T-helper 1 cell treated with Interleukin-12 subunit alpha and Interleukin-12 subunit beta and Interleukin-4 antibody, amounts not matched to agents 30 μg/mL and 1 μg/mL, for 36 hours (primary cell): ENCODE results near the gene FN3K.
A peak's percentile ranks its signal among the peaks of the same experiment; 100 is the strongest.

Source experiments
- H3K27ac Mint-ChIP-seq: one replicate; pipeline ENCODE4 v1.8.0; 2021; ENCODE audit warnings: mild to moderate bottlenecking, mixed read lengths
- H3K27me3 Mint-ChIP-seq: one replicate; pipeline ENCODE4 v1.8.0; 2021; ENCODE audit warnings: low read depth, mixed read lengths
- H3K36me3 Mint-ChIP-seq: one replicate; pipeline ENCODE4 v1.8.0; 2021; ENCODE audit warnings: low read depth, mixed read lengths
- H3K4me1 Mint-ChIP-seq: one replicate; pipeline ENCODE4 v1.8.0; 2021; ENCODE audit warnings: low read depth, mixed read lengths
- H3K4me3 Mint-ChIP-seq: one replicate; pipeline ENCODE4 v1.8.0; 2021; ENCODE audit warnings: mild to moderate bottlenecking, moderate library complexity, mixed read lengths
- H3K9me3 Mint-ChIP-seq: one replicate; pipeline ENCODE4 v1.8.0; 2021; ENCODE audit warnings: mixed read lengths

The FN3K gene

GRCh38 chr17:82734987-82735866 is at the start of gene FN3K:
Gene FN3K, plus strand, starts transcription at chr17:82735615. Its CDS starts 22 bp downstream, at chr17:82735637.
- Mint-ChIP-seq H3K9me3 (peaks cover 14% of the 10 kb centered on the region), H3K27me3 (no peaks in the 10 kb centered on the region), H3K36me3 (peaks cover 29% of the 10 kb centered on the region), H3K4me3 (peak within 1 kb of the TSS; percentile 50), H3K4me1 (no peaks in the 10 kb centered on the region), H3K27ac (no peak within 1 kb of the TSS)

- H3K4me3 Mint-ChIP-seq: no peak overlapping the region
- no peaks in the 10 kb centered on the region for H3K4me1 Mint-ChIP-seq
- peaks cover 9% of the 10 kb centered on the region for H3K9me3 Mint-ChIP-seq
- H3K36me3 Mint-ChIP-seq: peaks cover 4% of the 10 kb centered on the region
- no peaks in the 10 kb centered on the region for H3K27me3 Mint-ChIP-seq
- no peak overlapping the region for H3K27ac Mint-ChIP-seq
Measured at GRCh38 chr17:82686366-82687324, 48.8 kb upstream of the FN3K start.

- Mint-ChIP-seq H3K9me3 (peaks cover 1% of the 10 kb centered on the region), H3K27me3 (no peaks in the 10 kb centered on the region), H3K36me3 (no peaks in the 10 kb centered on the region), H3K4me1 (no peaks in the 10 kb centered on the region), H3K4me3 (no peak overlapping the region), H3K27ac (no peak overlapping the region)
Measured at GRCh38 chr17:82687375-82687861, 48.0 kb upstream of the FN3K start.

- Mint-ChIP-seq H3K4me1 (no peaks in the 10 kb centered on the region), H3K27ac (no peak overlapping the region), H3K27me3 (no peaks in the 10 kb centered on the region), H3K4me3 (no peak overlapping the region), H3K36me3 (no peaks in the 10 kb centered on the region), H3K9me3 (no peaks in the 10 kb centered on the region)
Measured at GRCh38 chr17:82687871-82688270, 47.5 kb upstream of the FN3K start.

- no peak overlapping the region for H3K4me3 Mint-ChIP-seq
- no peaks in the 10 kb centered on the region for H3K27me3 Mint-ChIP-seq
- H3K36me3 Mint-ChIP-seq: no peaks in the 10 kb centered on the region
- H3K9me3 Mint-ChIP-seq: peaks cover 7% of the 10 kb centered on the region
- H3K4me1 Mint-ChIP-seq: no peaks in the 10 kb centered on the region
- no peak overlapping the region for H3K27ac Mint-ChIP-seq
Measured at GRCh38 chr17:82689077-82689476, 46.3 kb upstream of the FN3K start.

- H3K27me3 Mint-ChIP-seq: no peaks in the 10 kb centered on the region
- H3K9me3 Mint-ChIP-seq: peaks cover 16% of the 10 kb centered on the region
- H3K4me3 Mint-ChIP-seq: no peak overlapping the region
- H3K27ac Mint-ChIP-seq: no peak overlapping the region
- peaks cover 2% of the 10 kb centered on the region for H3K36me3 Mint-ChIP-seq
- H3K4me1 Mint-ChIP-seq: no peaks in the 10 kb centered on the region
Measured at GRCh38 chr17:82690786-82691489, 44.5 kb upstream of the FN3K start.

GRCh38 chr17:82691714-82692113 is 43.7 kb upstream of the FN3K start:
- no peak overlapping the region for H3K27ac Mint-ChIP-seq
- peaks cover 16% of the 10 kb centered on the region for H3K9me3 Mint-ChIP-seq
- no peak overlapping the region for H3K4me3 Mint-ChIP-seq
- H3K27me3 Mint-ChIP-seq: peaks cover 4% of the 10 kb centered on the region
- no peaks in the 10 kb centered on the region for H3K4me1 Mint-ChIP-seq
- H3K36me3 Mint-ChIP-seq: peaks cover 2% of the 10 kb centered on the region

- no peak overlapping the region for H3K4me3 Mint-ChIP-seq
- H3K4me1 Mint-ChIP-seq: no peaks in the 10 kb centered on the region
- peaks cover 10% of the 10 kb centered on the region for H3K27me3 Mint-ChIP-seq
- H3K27ac Mint-ChIP-seq: no peak overlapping the region
- peaks cover 2% of the 10 kb centered on the region for H3K36me3 Mint-ChIP-seq
- H3K9me3 Mint-ChIP-seq: peaks cover 16% of the 10 kb centered on the region
Measured at GRCh38 chr17:82692268-82692667, 43.1 kb upstream of the FN3K start.

GRCh38 chr17:82693168-82693867 is 42.1 kb upstream of the FN3K start:
- Mint-ChIP-seq H3K27ac (no peak overlapping the region), H3K36me3 (peaks cover 2% of the 10 kb centered on the region), H3K9me3 (peaks cover 16% of the 10 kb centered on the region), H3K27me3 (peaks cover 11% of the 10 kb centered on the region), H3K4me1 (no peaks in the 10 kb centered on the region), H3K4me3 (no peak overlapping the region)

- Mint-ChIP-seq H3K9me3 (peaks cover 16% of the 10 kb centered on the region), H3K27me3 (peaks cover 14% of the 10 kb centered on the region), H3K27ac (no peak overlapping the region), H3K4me1 (peaks cover 4% of the 10 kb centered on the region), H3K36me3 (peaks cover 2% of the 10 kb centered on the region), H3K4me3 (no peak overlapping the region)
Measured at GRCh38 chr17:82694647-82695046, 40.8 kb upstream of the FN3K start.

- H3K27me3 Mint-ChIP-seq: peaks cover 14% of the 10 kb centered on the region
- no peak overlapping the region for H3K27ac Mint-ChIP-seq
- H3K36me3 Mint-ChIP-seq: peaks cover 2% of the 10 kb centered on the region
- no peak overlapping the region for H3K4me3 Mint-ChIP-seq
- H3K9me3 Mint-ChIP-seq: peaks cover 16% of the 10 kb centered on the region
- H3K4me1 Mint-ChIP-seq: peaks cover 4% of the 10 kb centered on the region
Measured at GRCh38 chr17:82696259-82696658, 39.2 kb upstream of the FN3K start.

GRCh38 chr17:82696916-82697807 is 38.3 kb upstream of the FN3K start:
- peak overlapping the region; percentile 57 for H3K4me3 Mint-ChIP-seq

GRCh38 chr17:82697808-82698064 is 37.7 kb upstream of the FN3K start:
- Mint-ChIP-seq H3K9me3 (peaks cover 16% of the 10 kb centered on the region), H3K4me3 (no peak overlapping the region), H3K4me1 (peaks cover 4% of the 10 kb centered on the region), H3K36me3 (peaks cover 2% of the 10 kb centered on the region), H3K27me3 (peaks cover 14% of the 10 kb centered on the region), H3K27ac (no peak overlapping the region)

More at GRCh38 chr17:82696916-82697807, 38.3 kb upstream of the FN3K start:
- Mint-ChIP-seq H3K36me3 (peaks cover 2% of the 10 kb centered on the region), H3K27me3 (peaks cover 14% of the 10 kb centered on the region), H3K4me1 (peaks cover 4% of the 10 kb centered on the region), H3K9me3 (peaks cover 16% of the 10 kb centered on the region), H3K27ac (no peak overlapping the region)
